Tibial nerve (tissue), 4 donors: ENCODE measurements around the gene CASQ2.

ENCODE experiments used
- EP300 ChIP-seq, 2 donors: sonication (generic); formaldehyde crosslinking; IDR thresholded peaks; one replicate each; pipeline ENCODE4 v1.6.1; 2017; ENCODE audit warnings: antibody characterized with exemption in 2 of 2, mild to moderate bottlenecking in 1 of 2
- POLR2A ChIP-seq, 2 donors: fragments of 450-650 bp; IDR thresholded peaks; one replicate each; pipeline ENCODE4 v1.6.1; 2017; ENCODE audit warnings: antibody characterized with exemption in 2 of 2, mild to moderate bottlenecking in 2 of 2, moderate library complexity in 2 of 2
- TF ChIP-seq, protein P1 (sequence below), 5 experiments: fragments of 200-600 bp in 3 of 5; fragments of 450-650 bp in 2 of 5; sonication (generic) in 3 of 5; IDR thresholded peaks; one replicate each; pipeline ENCODE4 v1.5.1; 2016 to 2019; ENCODE audit warnings: antibody characterized with exemption in 5 of 5, mild to moderate bottlenecking in 3 of 5, moderate library complexity in 2 of 5

- TF ChIP-seq EP300 (IDR thresholded peaks at IDR 0.05) (no peak), POLR2A (IDR thresholded peaks at IDR 0.05) (no peak)
- TF ChIP-seq, protein P1, sequence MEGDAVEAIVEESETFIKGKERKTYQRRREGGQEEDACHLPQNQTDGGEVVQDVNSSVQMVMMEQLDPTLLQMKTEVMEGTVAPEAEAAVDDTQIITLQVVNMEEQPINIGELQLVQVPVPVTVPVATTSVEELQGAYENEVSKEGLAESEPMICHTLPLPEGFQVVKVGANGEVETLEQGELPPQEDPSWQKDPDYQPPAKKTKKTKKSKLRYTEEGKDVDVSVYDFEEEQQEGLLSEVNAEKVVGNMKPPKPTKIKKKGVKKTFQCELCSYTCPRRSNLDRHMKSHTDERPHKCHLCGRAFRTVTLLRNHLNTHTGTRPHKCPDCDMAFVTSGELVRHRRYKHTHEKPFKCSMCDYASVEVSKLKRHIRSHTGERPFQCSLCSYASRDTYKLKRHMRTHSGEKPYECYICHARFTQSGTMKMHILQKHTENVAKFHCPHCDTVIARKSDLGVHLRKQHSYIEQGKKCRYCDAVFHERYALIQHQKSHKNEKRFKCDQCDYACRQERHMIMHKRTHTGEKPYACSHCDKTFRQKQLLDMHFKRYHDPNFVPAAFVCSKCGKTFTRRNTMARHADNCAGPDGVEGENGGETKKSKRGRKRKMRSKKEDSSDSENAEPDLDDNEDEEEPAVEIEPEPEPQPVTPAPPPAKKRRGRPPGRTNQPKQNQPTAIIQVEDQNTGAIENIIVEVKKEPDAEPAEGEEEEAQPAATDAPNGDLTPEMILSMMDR (IDR thresholded peaks at IDR 0.05): no peak
These were observed 11.2 kb downstream of the CASQ2 start for GRCh38 chr1:115757326-115757725.
